ENCODE results near the gene DAG1. TPM values are rescaled to one million over a fixed set of nuclear protein-coding genes. Genes with fewer than 3 reads are reported as not detected.

DAG1 gene
- total and polyA plus RNA-seq, 10 of the 15 experiments (the other 5 are each of a cell fraction or from before 2014, with no cell fraction given): 0.33 to 16.3 (median 9.2) TPM

GRCh38 chr3:49493901-49494300 lies 23.8 kb downstream of the DAG1 start:
- FAIRE-seq (no peak), DNase-seq (ENCODE audit: low read depth, low spot score) (no peak), ATAC-seq (no peak)
- Histone ChIP-seq H3K4me3 (no peak overlapping the region), H3K27me3 (replicated peaks in 1 of 2; ENCODE audit: control insufficient read depth in 2 of 2, insufficient read depth in 2 of 2, low read length in 1 of 2) (no peaks in the 10 kb centered on the region), H2AFZ (ENCODE audit: control insufficient read depth, low read depth, low read length) (no peak overlapping the region), H4K20me1 (ENCODE audit: control insufficient read depth, insufficient read depth) (no peaks in the 10 kb centered on the region), H3K9me3 (replicated peaks; ENCODE audit: control insufficient read depth, insufficient read depth, low read length) (no peaks in the 10 kb centered on the region), H3K4me2 (ENCODE audit: control insufficient read depth, insufficient read depth) (no peak overlapping the region), H3K79me2 (ENCODE audit: control insufficient read depth, insufficient read depth, low read length) (no peaks in the 10 kb centered on the region), H3K27ac (ENCODE audit: control insufficient read depth, insufficient read depth) (no peak overlapping the region), H3K9ac (ENCODE audit: control insufficient read depth, insufficient read depth, low read length) (no peak overlapping the region), H3K36me3 (ENCODE audit: control insufficient read depth in 2 of 2, insufficient read depth in 2 of 2, low read length in 1 of 2) (no peaks in the 10 kb centered on the region; a peak in 2 of 4 replicates), H3K4me1 (ENCODE audit: control insufficient read depth, insufficient read depth, low read length) (peaks cover 7% of the 10 kb centered on the region)
- ChIA-PET POLR2A (no interaction called here), RAD21 (ENCODE audit: unreplicated experiment) (no interaction called here), CTCF (interaction anchor here (0.9 to 1.2 kb wide), 2 partner anchors 33 to 183 kb away, joined by 3 to 4 read pairs; no protein-coding TSS in a partner anchor), SMC1A (ENCODE audit: uncharacterized antibody, unreplicated experiment) (interaction anchor here (1.0 to 1.5 kb wide), 2 partner anchors 12 to 18 kb away, joined by 3 to 4 read pairs; no protein-coding TSS in a partner anchor)
- intact Hi-C loops (cut with micrococcal nuclease; ENCODE audit: unreplicated experiment) (no loop called here), in situ Hi-C loops (cut with MboI) (no loop called here)
- BruUV-seq (replicated peaks): no TSS peak
- TF ChIP-seq YY1 (IDR thresholded peaks at IDR 0.05; ENCODE audit: low read depth, low read length) (no peak), RAD51 (IDR thresholded peaks at IDR 0.05) (no peak), EED (IDR thresholded peaks at IDR 0.05; ENCODE audit: low read depth) (no peak), IKZF1 (conservative IDR thresholded peaks at IDR 0.05) (no peak), SMAD1 (IDR thresholded peaks at IDR 0.05; ENCODE audit: low read depth, partially characterized antibody) (no peak), ELK1 (IDR thresholded peaks at IDR 0.05; ENCODE audit: low read depth, low read length) (no peak), EP300 (IDR thresholded peaks at IDR 0.05; ENCODE audit: borderline replicate concordance in 1 of 2, control insufficient read depth in 1 of 2, low read depth in 2 of 2, low read length in 2 of 2) (no peak), SP1 (IDR thresholded peaks at IDR 0.05; ENCODE audit: low read depth, low read length) (no peak)
- WGBS (ENCODE audit: insufficient coverage, insufficient replicate concordance, low lambda C conversion rate, missing lambda C conversion rate): 97% methylated on average over 2 of the region's 2 CpGs

All from GM12878 (cell line).